DND-41 (cell line): ENCODE data around the gene RGS7.

Experiments
- EZH2 ChIP-seq: IDR thresholded peaks from 3 replicates; pipeline ENCODE4 v1.6.1; 2012; ENCODE audit warnings: borderline replicate concordance, low read depth, mild to moderate bottlenecking, moderate library complexity, low read length, inconsistent platforms; ENCODE audit not compliant: severe bottlenecking
- TF ChIP-seq, protein P1 (sequence below): IDR thresholded peaks from 2 replicates; pipeline ENCODE4 v1.5.1; 2012; ENCODE audit warnings: borderline replicate concordance, low read length, moderate library complexity, mild to moderate bottlenecking; ENCODE audit not compliant: poor library complexity, severe bottlenecking; ENCODE audit errors: extremely low read depth

DNA sequence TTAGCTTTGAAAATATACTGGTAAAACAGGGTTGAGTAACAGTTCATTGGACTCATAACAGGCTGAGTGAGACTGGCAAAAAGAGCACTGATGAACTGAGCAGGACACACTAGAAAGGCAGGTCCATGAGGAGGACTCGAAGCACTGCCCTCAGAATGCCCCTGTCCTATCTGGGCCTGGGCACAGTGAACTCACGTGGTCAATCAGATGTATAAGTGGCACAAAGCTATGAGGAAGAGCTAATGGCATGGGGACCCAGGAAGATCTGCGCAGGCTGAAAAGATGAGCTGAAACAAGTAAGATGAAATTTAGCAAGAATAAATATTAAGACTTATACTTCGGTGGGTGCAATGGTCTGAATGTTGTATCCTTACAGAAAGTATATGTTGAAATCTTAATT is 9.2 kb upstream of the RGS7 start:
- TF ChIP-seq, protein P1, sequence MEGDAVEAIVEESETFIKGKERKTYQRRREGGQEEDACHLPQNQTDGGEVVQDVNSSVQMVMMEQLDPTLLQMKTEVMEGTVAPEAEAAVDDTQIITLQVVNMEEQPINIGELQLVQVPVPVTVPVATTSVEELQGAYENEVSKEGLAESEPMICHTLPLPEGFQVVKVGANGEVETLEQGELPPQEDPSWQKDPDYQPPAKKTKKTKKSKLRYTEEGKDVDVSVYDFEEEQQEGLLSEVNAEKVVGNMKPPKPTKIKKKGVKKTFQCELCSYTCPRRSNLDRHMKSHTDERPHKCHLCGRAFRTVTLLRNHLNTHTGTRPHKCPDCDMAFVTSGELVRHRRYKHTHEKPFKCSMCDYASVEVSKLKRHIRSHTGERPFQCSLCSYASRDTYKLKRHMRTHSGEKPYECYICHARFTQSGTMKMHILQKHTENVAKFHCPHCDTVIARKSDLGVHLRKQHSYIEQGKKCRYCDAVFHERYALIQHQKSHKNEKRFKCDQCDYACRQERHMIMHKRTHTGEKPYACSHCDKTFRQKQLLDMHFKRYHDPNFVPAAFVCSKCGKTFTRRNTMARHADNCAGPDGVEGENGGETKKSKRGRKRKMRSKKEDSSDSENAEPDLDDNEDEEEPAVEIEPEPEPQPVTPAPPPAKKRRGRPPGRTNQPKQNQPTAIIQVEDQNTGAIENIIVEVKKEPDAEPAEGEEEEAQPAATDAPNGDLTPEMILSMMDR = no peak
- no peak for TF ChIP-seq EZH2
